Lower leg skin (tissue), 3 donors: ENCODE data around the gene CHCHD5.

Experiments used
- POLR2A ChIP-seq, 2 donors: fragments of 450-650 bp; IDR thresholded peaks; one replicate each; pipeline ENCODE4 v1.6.1; 2016 to 2017; ENCODE audit warnings: antibody characterized with exemption in 2 of 2, mild to moderate bottlenecking in 1 of 2, moderate library complexity in 1 of 2
- TF ChIP-seq, protein P1 (sequence below), 3 donors: fragments of 450-650 bp; IDR thresholded peaks; one replicate each; pipeline ENCODE4 v1.5.1; 2016; ENCODE audit warnings: antibody characterized with exemption in 3 of 3, mild to moderate bottlenecking in 3 of 3, moderate library complexity in 2 of 3

DNA sequence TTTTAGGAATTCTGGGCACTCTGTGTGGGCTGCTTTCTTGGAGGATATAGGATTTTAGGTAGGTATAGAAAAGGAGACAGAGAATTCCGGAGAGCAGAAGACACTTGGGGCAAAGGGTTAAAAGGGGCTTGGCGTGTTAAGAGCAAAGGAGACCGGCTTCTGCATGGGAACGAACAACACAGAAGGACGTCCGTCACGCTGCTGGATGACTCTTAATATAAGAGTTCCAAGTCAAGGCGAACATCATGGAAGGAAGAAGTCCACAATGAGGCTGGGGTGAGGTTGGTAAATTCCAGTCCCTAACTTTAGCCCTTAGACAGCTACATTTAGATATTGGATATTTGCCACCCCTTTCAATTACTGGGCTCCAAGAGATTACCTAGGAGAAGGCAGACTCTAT lies 45.4 kb downstream of the CHCHD5 start:
- TF ChIP-seq, protein P1, sequence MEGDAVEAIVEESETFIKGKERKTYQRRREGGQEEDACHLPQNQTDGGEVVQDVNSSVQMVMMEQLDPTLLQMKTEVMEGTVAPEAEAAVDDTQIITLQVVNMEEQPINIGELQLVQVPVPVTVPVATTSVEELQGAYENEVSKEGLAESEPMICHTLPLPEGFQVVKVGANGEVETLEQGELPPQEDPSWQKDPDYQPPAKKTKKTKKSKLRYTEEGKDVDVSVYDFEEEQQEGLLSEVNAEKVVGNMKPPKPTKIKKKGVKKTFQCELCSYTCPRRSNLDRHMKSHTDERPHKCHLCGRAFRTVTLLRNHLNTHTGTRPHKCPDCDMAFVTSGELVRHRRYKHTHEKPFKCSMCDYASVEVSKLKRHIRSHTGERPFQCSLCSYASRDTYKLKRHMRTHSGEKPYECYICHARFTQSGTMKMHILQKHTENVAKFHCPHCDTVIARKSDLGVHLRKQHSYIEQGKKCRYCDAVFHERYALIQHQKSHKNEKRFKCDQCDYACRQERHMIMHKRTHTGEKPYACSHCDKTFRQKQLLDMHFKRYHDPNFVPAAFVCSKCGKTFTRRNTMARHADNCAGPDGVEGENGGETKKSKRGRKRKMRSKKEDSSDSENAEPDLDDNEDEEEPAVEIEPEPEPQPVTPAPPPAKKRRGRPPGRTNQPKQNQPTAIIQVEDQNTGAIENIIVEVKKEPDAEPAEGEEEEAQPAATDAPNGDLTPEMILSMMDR (IDR thresholded peaks at IDR 0.05) = no peak
- no peak for TF ChIP-seq POLR2A (IDR thresholded peaks at IDR 0.05)
